Gastrocnemius medialis (tissue), 4 donors: ENCODE data around the gene NEMP2. TPM values are rescaled to one million over a fixed set of nuclear protein-coding genes. Genes with fewer than 3 reads are reported as not detected.

ENCODE experiments used
- ATAC-seq, 2 donors: fragments of 150-250 bp; one replicate each; pipeline ENCODE4 v1.9.1; 2016
- DNase-seq, 2 donors: peaks; one replicate each; pipeline ENCODE4 v3.0.0-alpha.2; 2019
- H3K27ac ChIP-seq, 4 donors: fragments of 200-600 bp; sonication (generic); 1 replicate in 1 of 4; 2 replicates in 3 of 4; pipeline ENCODE4 v1.5.1; 2016 to 2018; ENCODE audit warnings: mild to moderate bottlenecking in 2 of 4, moderate library complexity in 1 of 4
- H3K27me3 ChIP-seq, 3 donors: fragments of 200-600 bp; sonication (generic) in 2 of 3; 1 replicate in 1 of 3; 2 replicates in 2 of 3; pipeline versions ENCODE4 v1.5.1 to v1.6.0; 2016 to 2019; ENCODE audit warnings: mild to moderate bottlenecking in 1 of 3, moderate library complexity in 1 of 3
- H3K36me3 ChIP-seq, 2 donors: fragments of 200-600 bp; sonication (generic) in 1 of 2; one replicate each; pipeline ENCODE4 v1.5.1; 2017 to 2018
- H3K4me1 ChIP-seq, 2 donors: fragments of 200-600 bp; sonication (generic) in 1 of 2; one replicate each; pipeline ENCODE4 v1.5.1; 2016 to 2017; ENCODE audit warnings: mild to moderate bottlenecking in 2 of 2
- H3K4me3 ChIP-seq, 4 donors: fragments of 200-600 bp; sonication (generic) in 3 of 4; 1 replicate in 1 of 4; 2 replicates in 3 of 4; pipeline ENCODE4 v1.5.1; 2016 to 2019; ENCODE audit warnings: mild to moderate bottlenecking in 2 of 4
- H3K9me3 ChIP-seq, 3 donors: fragments of 200-600 bp; sonication (generic) in 2 of 3; 1 replicate in 1 of 3; 2 replicates in 2 of 3; pipeline ENCODE4 v1.5.1; 2016 to 2019
- POLR2A ChIP-seq, 2 donors: fragments of 450-650 bp; IDR thresholded peaks; one replicate each; pipeline ENCODE4 v1.6.1; 2017; ENCODE audit warnings: antibody characterized with exemption in 2 of 2, mild to moderate bottlenecking in 2 of 2, moderate library complexity in 2 of 2
- in situ Hi-C, 4 donors: fragments of 200-750 bp; cut with MboI; loops; one replicate each; pipeline versions ENCODE4 v1.15.0 to v1.8.0; 2017; ENCODE audit warnings: low sequenced_read_pairs in 4 of 4
- intact Hi-C: fragments of 100-400 bp; cut with DNase I; formaldehyde crosslinking; loops from one replicate; pipeline ENCODE4 v1.15.1; 2023; ENCODE audit warnings: low total_unique reads
- total RNA-seq, 4 donors: library from RNA; depleted of rRNA; stranded (reverse); fragments of >200 nt; gene quantifications; one replicate each; pipeline versions ENCODE4 v1.1.0 to v1.2.3, GENCODE V29; 2016
- TF ChIP-seq, protein P1 (sequence below), 5 experiments: fragments of 450-650 bp in 3 of 5; fragments of 200-600 bp in 2 of 5; sonication (generic) in 2 of 5; IDR thresholded peaks in 4 of 5; conservative IDR thresholded peaks in 1 of 5; 1 replicate in 4 of 5; 2 replicates in 1 of 5; pipeline ENCODE4 v1.5.1; 2016 to 2019; ENCODE audit warnings: antibody characterized with exemption in 5 of 5, mild to moderate bottlenecking in 3 of 5, moderate library complexity in 3 of 5

The NEMP2 gene
- total RNA-seq, 4 donors from 2014 or later: 0.24 to 1.7 (median 1.3) TPM

DNA sequence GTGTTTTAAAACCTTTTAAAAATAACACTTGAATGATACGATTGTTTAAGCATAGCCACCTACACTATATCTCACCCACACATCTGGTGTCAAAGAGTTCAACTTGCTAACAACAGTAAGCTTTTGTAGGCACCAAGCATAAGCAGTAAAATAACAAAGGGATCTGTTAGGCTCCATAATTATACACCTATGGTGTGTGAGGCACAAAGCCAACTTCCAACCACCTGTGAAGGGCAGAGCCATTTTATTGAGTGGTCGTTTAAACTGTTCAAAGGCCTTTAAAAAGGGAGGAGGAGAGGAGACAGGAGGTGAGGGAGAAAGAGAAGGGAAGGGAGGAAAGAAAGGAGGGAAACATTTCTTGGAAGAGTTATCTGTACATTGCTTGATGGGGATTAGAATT lies 27.9 kb downstream of the NEMP2 start:
- DNase-seq (no peak), ATAC-seq (no peak)
- Histone ChIP-seq H3K27ac (no peak overlapping the region), H3K4me3 (no peak overlapping the region), H3K9me3 (no peaks in the 10 kb centered on the region), H3K27me3 (no peaks in the 10 kb centered on the region), H3K4me1 (no peaks in the 10 kb centered on the region), H3K36me3 (no peaks in the 10 kb centered on the region)
- in situ Hi-C loops: no loop called here
- TF ChIP-seq POLR2A (IDR thresholded peaks at IDR 0.05): no peak
- TF ChIP-seq, protein P1, sequence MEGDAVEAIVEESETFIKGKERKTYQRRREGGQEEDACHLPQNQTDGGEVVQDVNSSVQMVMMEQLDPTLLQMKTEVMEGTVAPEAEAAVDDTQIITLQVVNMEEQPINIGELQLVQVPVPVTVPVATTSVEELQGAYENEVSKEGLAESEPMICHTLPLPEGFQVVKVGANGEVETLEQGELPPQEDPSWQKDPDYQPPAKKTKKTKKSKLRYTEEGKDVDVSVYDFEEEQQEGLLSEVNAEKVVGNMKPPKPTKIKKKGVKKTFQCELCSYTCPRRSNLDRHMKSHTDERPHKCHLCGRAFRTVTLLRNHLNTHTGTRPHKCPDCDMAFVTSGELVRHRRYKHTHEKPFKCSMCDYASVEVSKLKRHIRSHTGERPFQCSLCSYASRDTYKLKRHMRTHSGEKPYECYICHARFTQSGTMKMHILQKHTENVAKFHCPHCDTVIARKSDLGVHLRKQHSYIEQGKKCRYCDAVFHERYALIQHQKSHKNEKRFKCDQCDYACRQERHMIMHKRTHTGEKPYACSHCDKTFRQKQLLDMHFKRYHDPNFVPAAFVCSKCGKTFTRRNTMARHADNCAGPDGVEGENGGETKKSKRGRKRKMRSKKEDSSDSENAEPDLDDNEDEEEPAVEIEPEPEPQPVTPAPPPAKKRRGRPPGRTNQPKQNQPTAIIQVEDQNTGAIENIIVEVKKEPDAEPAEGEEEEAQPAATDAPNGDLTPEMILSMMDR (IDR thresholded peaks at IDR 0.05 in 4 of 5, conservative IDR thresholded peaks at IDR 0.05 in 1 of 5): no peak
- intact Hi-C loops: no loop called here

DNA sequence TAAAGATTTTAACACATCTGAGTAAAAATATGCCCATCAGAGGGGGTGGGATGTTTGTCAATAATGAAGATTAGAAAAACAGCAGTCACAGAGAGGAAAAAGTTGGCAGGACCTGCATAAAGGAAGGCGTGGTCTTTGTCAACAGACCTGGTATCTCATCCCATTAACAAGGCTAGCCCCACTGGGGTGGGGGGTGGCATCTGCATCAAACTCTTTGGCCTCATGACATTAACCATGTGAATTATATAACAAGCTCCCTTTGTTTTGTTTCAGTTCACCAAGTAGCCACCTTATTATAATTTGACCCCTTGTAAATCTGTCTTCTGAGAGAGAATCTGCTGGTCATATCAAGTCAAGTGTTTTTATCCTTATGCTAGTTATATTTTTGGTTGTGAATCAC lies 28.8 kb downstream of the NEMP2 start:
- Histone ChIP-seq H3K27me3 (no peaks in the 10 kb centered on the region), H3K36me3 (no peaks in the 10 kb centered on the region), H3K27ac (no peak overlapping the region), H3K4me1 (no peaks in the 10 kb centered on the region), H3K9me3 (no peaks in the 10 kb centered on the region), H3K4me3 (no peak overlapping the region)
- TF ChIP-seq POLR2A (IDR thresholded peaks at IDR 0.05): no peak
- TF ChIP-seq, protein P1 (IDR thresholded peaks at IDR 0.05 in 4 of 5, conservative IDR thresholded peaks at IDR 0.05 in 1 of 5): no peak
- in situ Hi-C loops: no loop called here
- ATAC-seq (no peak), DNase-seq (no peak)
- intact Hi-C loops: no loop called here

DNA sequence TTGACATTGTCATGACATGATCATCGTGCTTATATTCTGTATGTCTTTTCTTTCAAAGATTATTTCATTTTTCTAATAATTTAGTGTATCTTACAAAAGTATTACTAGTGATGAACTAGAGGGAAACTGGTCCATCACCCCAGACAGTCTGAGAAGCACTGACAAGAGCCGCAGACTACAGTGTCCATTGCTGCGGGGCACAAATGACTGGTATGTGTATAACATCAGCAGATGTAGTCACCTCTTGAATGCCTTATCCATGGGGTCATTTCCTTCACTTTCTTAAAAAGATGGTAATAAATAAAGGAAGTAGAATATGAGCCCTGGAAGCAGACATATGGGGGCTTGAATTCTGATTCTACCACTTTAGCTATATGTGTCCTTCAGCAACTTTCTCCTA lies 29.6 kb downstream of the NEMP2 start:
- Histone ChIP-seq H3K27me3 (no peaks in the 10 kb centered on the region), H3K4me1 (no peaks in the 10 kb centered on the region), H3K36me3 (no peaks in the 10 kb centered on the region), H3K4me3 (no peak overlapping the region), H3K27ac (no peak overlapping the region), H3K9me3 (no peaks in the 10 kb centered on the region)
- DNase-seq (no peak), ATAC-seq (no peak)
- intact Hi-C loops: no loop called here
- in situ Hi-C loops: no loop called here
- TF ChIP-seq POLR2A (IDR thresholded peaks at IDR 0.05): no peak
- TF ChIP-seq, protein P1 (IDR thresholded peaks at IDR 0.05 in 4 of 5, conservative IDR thresholded peaks at IDR 0.05 in 1 of 5): no peak

DNA sequence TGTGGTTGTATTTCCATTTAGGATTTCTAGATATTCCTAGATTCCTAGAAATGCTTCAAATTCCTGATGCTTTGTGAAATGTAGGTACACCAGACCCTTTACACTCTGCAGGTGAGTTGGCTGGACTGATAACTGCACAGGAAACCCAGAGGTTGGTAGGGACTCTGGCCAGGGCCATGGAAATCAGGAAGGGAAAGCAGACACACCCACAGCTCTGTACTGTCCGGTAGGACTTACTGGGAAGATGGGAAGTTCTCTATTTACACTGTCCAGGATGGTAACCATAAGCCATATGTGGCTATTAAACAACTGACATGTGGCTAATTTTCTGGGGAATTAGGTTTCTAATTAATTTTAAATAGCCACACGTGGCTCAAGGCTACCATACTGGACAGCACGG lies 31.4 kb downstream of the NEMP2 start:
- Histone ChIP-seq H3K4me1 (no peaks in the 10 kb centered on the region), H3K27ac (no peak overlapping the region), H3K4me3 (no peak overlapping the region), H3K27me3 (no peaks in the 10 kb centered on the region), H3K9me3 (no peaks in the 10 kb centered on the region), H3K36me3 (no peaks in the 10 kb centered on the region)
- no peak for ATAC-seq
- no peak for DNase-seq
- in situ Hi-C loops: no loop called here
- intact Hi-C loops: no loop called here
- no peak for TF ChIP-seq POLR2A (IDR thresholded peaks at IDR 0.05)
- TF ChIP-seq, protein P1 (IDR thresholded peaks at IDR 0.05 in 4 of 5, conservative IDR thresholded peaks at IDR 0.05 in 1 of 5): no peak

DNA sequence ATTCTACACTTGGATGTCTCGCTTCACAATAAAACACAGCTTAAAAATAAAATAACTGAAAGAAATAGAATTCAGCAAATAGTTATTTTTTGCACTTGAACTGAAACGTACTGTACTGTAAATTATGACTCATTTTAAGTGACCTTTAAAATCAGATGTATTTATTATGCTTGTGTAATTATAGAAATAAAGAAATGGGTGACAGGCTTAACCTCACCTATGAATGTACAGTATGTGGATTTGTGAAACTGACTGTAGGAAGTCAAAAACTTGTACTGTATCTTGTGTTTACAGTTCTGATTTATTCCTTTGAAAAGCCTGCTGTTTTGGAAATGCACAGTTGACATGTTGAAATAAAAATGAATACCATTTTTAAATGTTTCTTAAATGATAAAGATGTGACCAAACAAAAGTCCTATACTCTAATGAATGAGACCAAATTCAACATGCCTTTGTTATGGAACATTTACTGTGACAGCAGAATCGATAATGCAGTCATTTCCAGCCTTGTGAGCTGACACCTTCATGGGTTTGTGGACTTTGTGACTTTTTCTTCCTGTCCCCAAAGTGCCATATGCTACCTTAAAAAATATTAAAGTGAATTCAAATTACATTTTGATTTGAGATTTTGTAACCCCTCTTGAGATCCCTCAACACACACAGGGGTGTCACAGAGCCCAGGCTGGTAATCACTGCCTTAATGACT lies 32.7 kb downstream of the NEMP2 start:
- Histone ChIP-seq H3K36me3 (no peaks in the 10 kb centered on the region), H3K4me3 (no peak overlapping the region), H3K27ac (no peak overlapping the region), H3K9me3 (no peaks in the 10 kb centered on the region), H3K27me3 (no peaks in the 10 kb centered on the region), H3K4me1 (no peaks in the 10 kb centered on the region)
- DNase-seq (no peak), ATAC-seq (no peak)
- TF ChIP-seq, protein P1 (IDR thresholded peaks at IDR 0.05 in 4 of 5, conservative IDR thresholded peaks at IDR 0.05 in 1 of 5): no peak
- no peak for TF ChIP-seq POLR2A (IDR thresholded peaks at IDR 0.05)
- intact Hi-C loops (no loop called here), in situ Hi-C loops (no loop called here)
